ENCODE measurements around the gene POLR2C.

GRCh38 chr16:57424583-57424982 lies 37.9 kb upstream of the POLR2C start:
- TF ChIP-seq POLR2A (IDR thresholded peaks at IDR 0.05), result no peak
- no peak for TF ChIP-seq CTCF (IDR thresholded peaks at IDR 0.05)

Measured in body of pancreas (tissue), 4 donors.